Measurements from ENCODE around the gene WIPF3. TPM values are rescaled to one million over a fixed set of nuclear protein-coding genes. Genes with fewer than 3 reads are reported as not detected.

Gene WIPF3
- total and polyA plus RNA-seq, 2 donors (not counting 1 experiment from before 2014, with no cell fraction given), result not detected

DNA sequence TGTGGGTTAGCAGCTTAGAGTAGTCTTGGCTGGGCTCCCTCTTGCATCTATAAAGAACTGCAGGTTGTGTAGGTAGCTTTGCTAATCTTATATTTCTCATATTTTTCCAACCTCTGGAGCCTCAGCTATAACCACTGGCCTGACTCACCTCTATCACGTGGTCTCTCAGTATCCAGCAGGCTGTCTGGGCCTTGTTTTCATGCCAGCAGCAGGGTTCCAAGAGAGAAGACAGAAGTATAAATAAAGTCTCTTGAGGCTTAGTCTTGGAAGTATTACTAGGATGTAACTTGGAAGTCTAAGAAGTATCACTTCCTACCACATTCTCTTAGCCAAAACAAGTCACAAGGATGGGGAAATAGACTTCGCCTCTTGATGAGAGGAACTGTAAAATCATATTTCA, 73.3 kb downstream of the WIPF3 start:
- H3K27ac Mint-ChIP-seq, result no peak overlapping the region
- ChIA-PET CTCF (interaction anchor here (0.6 to 5.9 kb wide), 6 partner anchors 27 to 685 kb away, joined by 3 to 128 read pairs (median 21); no protein-coding TSS in a partner anchor), POLR2A (no interaction called here)
- Histone ChIP-seq H4K20me1 (ENCODE audit: control insufficient read depth, insufficient read depth, low read length, poor library complexity, severe bottlenecking) (no peaks in the 10 kb centered on the region), H3K27ac (ENCODE audit: low read length in 2 of 2) (no peak overlapping the region), H3K36me3 (replicated peaks in 1 of 2; ENCODE audit: control extremely low read depth in 1 of 2, control insufficient read depth in 1 of 2, extremely low read depth in 1 of 2, insufficient read depth in 2 of 2, low read length in 1 of 2) (no peaks in the 10 kb centered on the region), H2AFZ (ENCODE audit: insufficient read depth, low read depth, low read length, poor library complexity, severe bottlenecking) (no peak overlapping the region), H3K4me2 (replicated peaks; ENCODE audit: low read depth, low read length, poor library complexity, severe bottlenecking) (no peak overlapping the region), H3K9me3 (ENCODE audit: control extremely low read depth in 1 of 3, control insufficient read depth in 2 of 3, insufficient read depth in 1 of 3, low read length in 2 of 3) (no peaks in the 10 kb centered on the region), H3K4me3 (ENCODE audit: control extremely low read depth in 1 of 5, extremely low read depth in 1 of 5, insufficient read depth in 1 of 5, low read depth in 2 of 5, low read length in 4 of 5) (no peak overlapping the region), H3K79me2 (ENCODE audit: control insufficient read depth, insufficient read depth, low read length) (no peaks in the 10 kb centered on the region), H3K9ac (ENCODE audit: low read length) (no peak overlapping the region), H3K27me3 (replicated peaks in 1 of 4; ENCODE audit: control extremely low read depth in 1 of 4, control insufficient read depth in 3 of 4, insufficient read depth in 4 of 4, low read length in 3 of 4) (peaks cover 0 to 8% (median 3%) of the 10 kb centered on the region in 4 experiments), H3K4me1 (ENCODE audit: control insufficient read depth in 2 of 2, insufficient read depth in 2 of 2, low read length in 2 of 2) (peaks cover 0 to 6% of the 10 kb centered on the region in 2 donors)
- DNase-seq, result no peak
- no peak for ATAC-seq (ENCODE audit: low read depth)
- peaks cover 25% of the 10 kb centered on the region for H3K27me3 Mint-ChIP-seq
- H3K4me3 Mint-ChIP-seq, result no peak overlapping the region
- intact Hi-C loops (cut with micrococcal nuclease), result no loop called here
- peaks cover 5% of the 10 kb centered on the region for H3K4me1 Mint-ChIP-seq
- WGBS (ENCODE audit: insufficient coverage), result 83% methylated on average over 1 of the region's 2 CpGs
- no peaks in the 10 kb centered on the region for H3K9me3 Mint-ChIP-seq (ENCODE audit: insufficient read depth)
- no peak for TF ChIP-seq EZH2 (IDR thresholded peaks at IDR 0.05; ENCODE audit: borderline replicate concordance, insufficient read depth, low read depth, low read length, poor library complexity, severe bottlenecking)
- TF ChIP-seq CTCF (IDR thresholded peaks at IDR 0.05), result no peak

GRCh38 chr7:29881724-29882123, 75.4 kb downstream of the WIPF3 start:
- H3K9me3 ChIP-seq (ENCODE audit: control extremely low read depth in 1 of 3, control insufficient read depth in 2 of 3, insufficient read depth in 1 of 3, low read length in 2 of 3), result no peaks in the 10 kb centered on the region

More at GRCh38 chr7:29881724-29882123, 75.4 kb downstream of the WIPF3 start:
- H3K4me1 Mint-ChIP-seq, result peaks cover 9% of the 10 kb centered on the region
- no peaks in the 10 kb centered on the region for H4K20me1 ChIP-seq (ENCODE audit: control insufficient read depth, insufficient read depth, low read length, poor library complexity, severe bottlenecking)
- DNase-seq (no peak), ATAC-seq (ENCODE audit: low read depth) (no peak)
- H3K27ac Mint-ChIP-seq, result no peak overlapping the region
- H2AFZ ChIP-seq (ENCODE audit: insufficient read depth, low read depth, low read length, poor library complexity, severe bottlenecking), result no peak overlapping the region
- no peak overlapping the region for H3K4me3 ChIP-seq (ENCODE audit: control extremely low read depth in 1 of 5, extremely low read depth in 1 of 5, insufficient read depth in 1 of 5, low read depth in 2 of 5, low read length in 4 of 5)
- H3K36me3 ChIP-seq (replicated peaks in 1 of 2; ENCODE audit: control extremely low read depth in 1 of 2, control insufficient read depth in 1 of 2, extremely low read depth in 1 of 2, insufficient read depth in 2 of 2, low read length in 1 of 2), result no peaks in the 10 kb centered on the region
- POLR2A ChIA-PET, result no interaction called here
- CTCF ChIA-PET, result interaction anchor here (1.2 to 5.9 kb wide), 2 partner anchors 181 to 682 kb away, joined by 4 to 128 read pairs; no protein-coding TSS in a partner anchor
- TF ChIP-seq CTCF (IDR thresholded peaks at IDR 0.05) (no peak), EZH2 (IDR thresholded peaks at IDR 0.05; ENCODE audit: borderline replicate concordance, insufficient read depth, low read depth, low read length, poor library complexity, severe bottlenecking) (no peak)
- no peak overlapping the region for H3K4me3 Mint-ChIP-seq
- H3K27me3 ChIP-seq (replicated peaks in 1 of 4; ENCODE audit: control extremely low read depth in 1 of 4, control insufficient read depth in 3 of 4, insufficient read depth in 4 of 4, low read length in 3 of 4), result peaks cover 0 to 8% (median 3%) of the 10 kb centered on the region in 4 experiments
- 86% methylated on average over 2 of the region's 7 CpGs for WGBS (ENCODE audit: insufficient coverage)
- no peak overlapping the region for H3K9ac ChIP-seq (ENCODE audit: low read length)
- H3K27me3 Mint-ChIP-seq, result peaks cover 25% of the 10 kb centered on the region
- no peaks in the 10 kb centered on the region for H3K9me3 Mint-ChIP-seq (ENCODE audit: insufficient read depth)
- intact Hi-C loops (cut with micrococcal nuclease), result no loop called here
- H3K79me2 ChIP-seq (ENCODE audit: control insufficient read depth, insufficient read depth, low read length), result no peaks in the 10 kb centered on the region
- H3K27ac ChIP-seq (ENCODE audit: low read length in 2 of 2), result no peak overlapping the region
- H3K4me2 ChIP-seq (replicated peaks; ENCODE audit: low read depth, low read length, poor library complexity, severe bottlenecking), result no peak overlapping the region
- peaks cover 0 to 6% of the 10 kb centered on the region in 2 donors for H3K4me1 ChIP-seq (ENCODE audit: control insufficient read depth in 2 of 2, insufficient read depth in 2 of 2, low read length in 2 of 2)
